ENCODE results near the gene CFAP74.

- TF ChIP-seq OSR2 (tag by site-specific recombination; IDR thresholded peaks at IDR 0.05) (no peak), CTCF (tag by site-specific recombination; IDR thresholded peaks at IDR 0.05) (no peak), ZNF639 (tag by site-specific recombination; IDR thresholded peaks at IDR 0.05) (no peak)
Measured at GRCh38 chr1:1901641-1902294, 101.8 kb downstream of the CFAP74 start.
